ENCODE results near the gene TAL1. TPM values are rescaled to one million over a fixed set of nuclear protein-coding genes. Genes with fewer than 3 reads are reported as not detected.

Gene TAL1
- total and polyA plus RNA-seq, 2 experiments from 2014 or later, result not detected

DNA sequence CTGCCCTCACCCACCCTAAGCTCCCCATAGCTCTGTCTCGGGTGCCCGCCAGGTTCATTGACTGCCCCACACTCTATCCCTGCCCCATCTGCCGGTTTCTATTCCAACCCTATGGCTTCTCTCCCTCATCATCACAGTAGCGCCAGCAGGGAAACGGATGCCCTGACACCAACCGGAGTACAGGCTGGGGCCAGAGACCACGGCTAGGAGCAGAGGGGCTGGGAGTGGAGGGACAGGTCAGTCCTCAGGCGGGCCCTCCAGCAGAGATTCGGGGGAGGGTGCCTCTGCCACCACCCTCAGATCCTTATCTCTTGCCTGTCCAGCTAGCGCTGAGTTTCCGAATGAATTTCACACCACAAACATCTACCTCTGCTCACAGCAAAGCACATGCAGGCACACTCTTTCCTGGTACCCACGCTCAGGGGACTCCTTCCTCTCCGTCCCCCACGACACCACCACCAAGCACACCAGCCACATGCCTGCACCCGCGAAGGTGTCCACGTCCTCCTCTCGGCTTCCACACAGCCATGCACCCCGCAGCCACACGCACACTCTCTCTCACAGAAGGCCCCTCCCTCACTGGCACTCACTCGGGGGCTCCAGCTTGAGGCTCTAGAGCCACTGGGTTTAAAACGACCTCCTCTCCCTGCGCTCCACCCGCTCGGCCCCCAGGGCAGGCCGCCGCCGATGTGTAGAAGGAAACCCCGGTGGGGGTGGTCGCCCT, 7.2 kb downstream of the TAL1 start:
- no peaks in the 10 kb centered on the region for H3K36me3 ChIP-seq (ENCODE audit: insufficient read depth)
- H3K27ac Mint-ChIP-seq, result no peak overlapping the region
- no peaks in the 10 kb centered on the region for H3K36me3 Mint-ChIP-seq (ENCODE audit: low read depth)
- 0 out of 3 replicates have a peak, but pooled peaks cover 3% of the 10 kb centered on the region for H3K9me3 Mint-ChIP-seq
- H3K27me3 ChIP-seq (ENCODE audit: insufficient read depth), result peaks cover 100% of the 10 kb centered on the region
- H4K20me1 ChIP-seq (replicated peaks; ENCODE audit: insufficient read depth), result peaks cover 9% of the 10 kb centered on the region
- peaks cover 48% of the 10 kb centered on the region for H3K4me1 ChIP-seq (ENCODE audit: insufficient read depth)
- DNase-seq (ENCODE audit: low spot score), result peak; percentile 39
- H3K4me3 ChIP-seq, result peak overlapping the region; percentile 53; the same call in 1 of the 2 replicates
- no peaks in the 10 kb centered on the region for H3K9me2 ChIP-seq (ENCODE audit: insufficient read depth)
- ATAC-seq, result peak; percentile 14
- H3K4me2 ChIP-seq, result peak overlapping the region; percentile 71
- no peak overlapping the region for H3K4me3 Mint-ChIP-seq
- no peak overlapping the region for H2AFZ ChIP-seq
- H3K4me1 Mint-ChIP-seq, result peaks cover 31% of the 10 kb centered on the region
- TF ChIP-seq EZH2 (IDR thresholded peaks at IDR 0.05; ENCODE audit: low read depth, unreplicated experiment) (peak; percentile 93), STAT1 (IDR thresholded peaks at IDR 0.05; ENCODE audit: unreplicated experiment) (no peak), EZH2phosphoT487 (IDR thresholded peaks at IDR 0.05; ENCODE audit: unreplicated experiment) (peak; percentile 34), REST (IDR thresholded peaks at IDR 0.05; ENCODE audit: unreplicated experiment) (no peak)
- peaks cover 15% of the 10 kb centered on the region for H3F3A ChIP-seq (replicated peaks; ENCODE audit: low read depth)
- no peak overlapping the region for H3K27ac ChIP-seq (ENCODE audit: low read depth)
- peaks cover 48% of the 10 kb centered on the region for H3K27me3 Mint-ChIP-seq (ENCODE audit: insufficient read depth, low read depth, poor library complexity)
- no peaks in the 10 kb centered on the region for H3K79me2 ChIP-seq (replicated peaks; ENCODE audit: insufficient read depth)

GRCh38 chr1:47223921-47224675, 7.9 kb downstream of the TAL1 start:
- TF ChIP-seq ZNF114 (CRISPR knock-in tag; IDR thresholded peaks at IDR 0.05) (no peak), POLR2AphosphoS5 (IDR thresholded peaks at IDR 0.05; ENCODE audit: low read depth) (no peak), EZH2 (IDR thresholded peaks at IDR 0.05; ENCODE audit: low read depth, unreplicated experiment) (peak; percentile 73), STAT1 (IDR thresholded peaks at IDR 0.05; ENCODE audit: unreplicated experiment) (no peak), REST (IDR thresholded peaks at IDR 0.05; ENCODE audit: unreplicated experiment) (no peak)
- TF ChIP-seq, protein P1, sequence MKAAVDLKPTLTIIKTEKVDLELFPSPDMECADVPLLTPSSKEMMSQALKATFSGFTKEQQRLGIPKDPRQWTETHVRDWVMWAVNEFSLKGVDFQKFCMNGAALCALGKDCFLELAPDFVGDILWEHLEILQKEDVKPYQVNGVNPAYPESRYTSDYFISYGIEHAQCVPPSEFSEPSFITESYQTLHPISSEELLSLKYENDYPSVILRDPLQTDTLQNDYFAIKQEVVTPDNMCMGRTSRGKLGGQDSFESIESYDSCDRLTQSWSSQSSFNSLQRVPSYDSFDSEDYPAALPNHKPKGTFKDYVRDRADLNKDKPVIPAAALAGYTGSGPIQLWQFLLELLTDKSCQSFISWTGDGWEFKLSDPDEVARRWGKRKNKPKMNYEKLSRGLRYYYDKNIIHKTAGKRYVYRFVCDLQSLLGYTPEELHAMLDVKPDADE (IDR thresholded peaks at IDR 0.05), result no peak
- Histone ChIP-seq H3K9me2 (ENCODE audit: insufficient read depth) (no peaks in the 10 kb centered on the region), H3K79me2 (replicated peaks; ENCODE audit: insufficient read depth) (no peaks in the 10 kb centered on the region), H3K4me2 (peak overlapping the region; percentile 71), H3F3A (replicated peaks; ENCODE audit: low read depth) (peaks cover 15% of the 10 kb centered on the region), H3K27ac (ENCODE audit: low read depth) (no peak overlapping the region), H3K36me3 (ENCODE audit: insufficient read depth) (no peaks in the 10 kb centered on the region), H3K27me3 (ENCODE audit: insufficient read depth) (peaks cover 98% of the 10 kb centered on the region), H3K4me3 (peak overlapping the region; percentile 53; the same call in 1 of the 2 replicates), H3K4me1 (ENCODE audit: insufficient read depth) (peaks cover 41% of the 10 kb centered on the region), H4K20me1 (replicated peaks; ENCODE audit: insufficient read depth) (peaks cover 9% of the 10 kb centered on the region), H2AFZ (no peak overlapping the region)
- H3K27me3 Mint-ChIP-seq (ENCODE audit: insufficient read depth, low read depth, poor library complexity), result peaks cover 42% of the 10 kb centered on the region
- peak; percentile 39 for DNase-seq (ENCODE audit: low spot score)
- peaks cover 24% of the 10 kb centered on the region for H3K4me1 Mint-ChIP-seq
- no peak; the same call in 2 of the 3 replicates for ATAC-seq
- no peak overlapping the region for H3K27ac Mint-ChIP-seq
- no peaks in the 10 kb centered on the region for H3K36me3 Mint-ChIP-seq (ENCODE audit: low read depth)
- no peak overlapping the region for H3K4me3 Mint-ChIP-seq
- H3K9me3 Mint-ChIP-seq, result 0 out of 3 replicates have a peak, but pooled peaks cover 3% of the 10 kb centered on the region
